GM21619 (cell line): ENCODE results near the gene COPS9.
A peak's percentile ranks its signal among the peaks of the same experiment; 100 is the strongest.

Experiments
- ATAC-seq: cut with Tn5 transposase; IDR thresholded peaks from one replicate; pipeline ENCODE4 v1.9.1; 2021; ENCODE audit not compliant: unreplicated experiment

COPS9 gene

DNA sequence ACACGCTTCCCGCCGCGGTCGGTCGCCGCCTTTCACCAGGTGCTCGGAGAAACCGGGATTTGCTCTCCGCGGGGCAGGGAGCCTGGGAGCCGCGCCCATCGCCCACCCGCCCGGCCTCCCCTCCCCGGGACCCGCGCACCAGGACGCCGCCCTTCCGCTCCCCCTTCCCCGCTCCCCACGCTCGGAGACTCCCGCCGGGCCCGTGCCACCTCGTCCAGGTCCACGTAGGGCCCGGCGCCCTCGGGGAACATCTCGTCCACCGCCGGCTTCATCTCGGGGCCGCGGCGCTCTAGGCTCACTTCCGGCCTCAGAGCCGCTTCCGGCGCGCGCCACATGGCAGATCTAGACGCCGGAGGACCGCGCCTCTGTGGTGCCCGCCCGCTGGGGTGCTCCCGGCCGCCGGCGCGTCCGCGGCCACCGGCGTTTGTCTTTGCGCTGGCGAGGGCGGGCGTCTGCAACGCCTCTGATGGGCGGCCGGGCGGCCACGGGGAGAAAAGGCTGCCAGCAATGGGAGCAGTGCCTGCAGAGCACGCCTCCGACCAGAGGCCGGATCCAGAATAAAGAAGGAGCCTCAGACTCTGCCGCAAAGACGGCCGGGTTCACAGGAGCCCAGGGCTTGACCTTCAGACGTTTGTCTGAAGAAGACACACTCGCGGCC lies at the start of gene COPS9:
COPS9 (minus strand) TSS at position 293 of the 658 bp plus-strand sequence; CDS start at position 272, 21 bp downstream.
- peak; percentile 97 for ATAC-seq

DNA sequence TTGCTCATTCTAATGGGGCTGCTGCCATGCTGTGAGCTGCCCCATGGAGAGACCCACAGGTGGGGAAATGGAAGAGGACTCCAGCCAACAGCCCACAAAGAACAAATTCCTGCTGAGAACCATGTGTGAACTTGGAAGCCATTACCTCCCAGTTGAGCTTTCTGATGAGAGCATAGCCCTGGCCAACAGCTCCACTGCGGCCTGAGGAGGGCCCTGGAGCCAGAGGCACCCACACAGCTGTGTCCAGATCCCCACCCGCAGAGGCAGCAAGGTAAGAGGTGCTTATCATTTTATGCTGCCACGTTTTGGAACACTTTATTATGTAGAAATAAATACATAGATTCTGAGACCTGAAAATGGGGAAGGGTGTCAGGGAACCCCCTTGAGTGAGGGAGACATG lies 48.6 kb upstream of the COPS9 start:
- no peak for ATAC-seq

DNA sequence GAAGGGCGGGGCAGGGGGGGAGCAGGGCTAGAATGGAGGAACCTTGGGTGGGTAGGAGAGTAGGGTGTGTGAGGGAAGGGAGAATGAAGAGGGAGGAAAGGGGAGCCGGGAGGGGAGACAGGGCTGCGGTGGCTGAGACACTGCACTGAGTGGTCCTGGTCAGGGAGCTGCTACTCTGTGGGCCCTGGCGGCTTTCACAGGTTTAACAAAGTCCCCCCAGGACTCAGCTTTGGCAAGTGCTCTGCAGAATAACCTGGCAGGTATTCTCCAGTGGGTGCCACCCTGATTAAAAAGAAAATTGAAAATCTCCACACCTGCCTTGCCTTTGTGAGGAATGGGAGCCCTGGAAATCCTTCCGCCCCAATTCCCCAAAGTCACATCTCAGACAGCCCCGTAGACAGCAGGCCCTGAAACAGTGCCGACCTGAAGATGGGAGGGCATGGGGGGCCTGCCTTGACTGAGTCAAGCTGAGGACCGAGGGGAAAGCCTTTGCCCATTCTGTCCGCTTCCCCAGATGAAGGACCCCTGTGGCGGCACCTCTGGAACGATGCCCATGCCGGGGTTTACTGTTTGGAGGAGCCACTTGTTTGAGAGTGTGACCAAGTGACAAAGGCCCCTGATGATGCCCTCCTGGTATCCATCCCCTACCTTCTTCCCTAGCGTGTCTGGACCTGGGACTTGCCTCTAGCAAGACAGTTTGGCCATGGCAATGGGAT lies 47.9 kb upstream of the COPS9 start:
- ATAC-seq, result no peak

DNA sequence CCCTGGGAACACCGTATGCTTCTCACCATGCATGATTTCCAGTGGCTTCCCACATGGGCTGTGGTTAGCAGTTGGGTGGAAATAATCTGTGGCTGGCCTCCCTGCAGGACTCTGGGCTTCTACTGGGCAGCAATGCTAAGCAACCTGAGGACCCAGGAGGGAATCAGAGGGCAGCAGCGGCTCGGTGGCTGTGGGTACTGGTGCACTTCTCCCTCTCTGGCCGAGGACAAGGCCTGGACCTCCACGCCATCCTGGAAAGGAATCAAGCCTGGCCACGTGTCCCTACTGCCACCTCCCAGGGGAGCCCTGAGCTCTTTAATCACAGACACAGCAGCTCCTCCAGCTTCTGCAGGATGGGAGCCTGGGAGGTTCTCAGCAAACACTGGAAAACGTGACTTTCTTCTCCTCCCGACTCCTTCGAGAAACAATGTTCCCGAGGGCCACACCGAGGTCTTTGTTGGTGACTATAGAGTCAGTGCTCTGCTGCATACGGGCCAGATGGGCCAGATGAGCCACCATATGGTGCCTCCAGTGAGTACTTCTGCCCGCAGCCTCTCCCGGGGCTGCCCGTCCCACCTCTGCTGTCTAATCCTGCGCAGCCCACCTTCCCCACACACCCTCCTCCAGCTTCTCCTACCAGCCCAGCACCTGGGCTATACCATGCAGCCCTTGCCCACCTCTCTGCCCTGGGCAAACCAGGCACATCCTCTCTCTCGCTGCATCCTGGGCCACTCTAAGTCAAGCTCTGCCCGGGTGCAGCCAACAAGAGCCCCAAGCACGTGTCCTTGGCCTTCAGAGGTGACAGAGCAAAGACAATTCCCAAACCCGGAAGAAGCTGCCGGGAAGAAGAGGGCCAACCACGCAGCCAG lies 47.1 kb upstream of the COPS9 start:
- no peak for ATAC-seq

DNA sequence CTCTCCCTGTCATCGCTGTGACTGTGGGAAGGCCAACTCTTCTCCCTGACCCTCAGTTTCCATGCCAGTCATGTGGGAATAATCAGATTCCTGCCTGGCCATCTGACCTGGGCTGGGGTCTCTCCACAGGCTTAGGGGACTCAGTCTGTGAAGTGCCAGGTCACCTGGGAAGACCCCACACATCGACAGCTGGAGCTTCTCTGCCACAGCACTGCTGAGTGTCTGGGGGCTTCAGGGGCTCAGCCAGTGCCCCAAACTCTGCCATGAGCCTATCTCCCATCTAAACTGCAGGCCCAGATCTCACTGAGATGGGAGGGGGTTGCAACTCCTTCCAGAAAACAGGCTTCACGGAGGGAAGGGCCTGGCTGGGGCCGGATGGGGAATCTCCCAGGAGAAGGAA lies 46.4 kb upstream of the COPS9 start:
- no peak for ATAC-seq

DNA sequence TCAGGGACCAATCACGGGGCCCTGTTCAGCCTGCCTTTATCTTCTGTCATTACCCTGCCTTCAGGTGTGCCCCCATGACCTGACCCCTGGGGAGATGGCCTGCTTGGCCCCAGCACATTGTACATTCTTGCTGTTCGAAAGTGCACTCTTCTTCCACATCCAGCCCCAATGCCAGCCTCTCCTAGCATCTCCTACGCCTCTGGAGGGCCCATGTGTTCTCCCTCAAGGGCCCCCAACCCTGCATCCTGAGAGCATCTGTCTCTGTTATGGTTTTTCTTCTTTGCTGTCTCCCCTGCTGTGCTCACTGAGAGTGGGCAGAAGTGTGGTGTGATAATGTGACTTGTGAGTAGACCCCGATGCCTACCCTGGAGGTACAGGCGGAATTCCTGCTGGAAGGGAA lies 45.9 kb upstream of the COPS9 start:
- no peak for ATAC-seq

DNA sequence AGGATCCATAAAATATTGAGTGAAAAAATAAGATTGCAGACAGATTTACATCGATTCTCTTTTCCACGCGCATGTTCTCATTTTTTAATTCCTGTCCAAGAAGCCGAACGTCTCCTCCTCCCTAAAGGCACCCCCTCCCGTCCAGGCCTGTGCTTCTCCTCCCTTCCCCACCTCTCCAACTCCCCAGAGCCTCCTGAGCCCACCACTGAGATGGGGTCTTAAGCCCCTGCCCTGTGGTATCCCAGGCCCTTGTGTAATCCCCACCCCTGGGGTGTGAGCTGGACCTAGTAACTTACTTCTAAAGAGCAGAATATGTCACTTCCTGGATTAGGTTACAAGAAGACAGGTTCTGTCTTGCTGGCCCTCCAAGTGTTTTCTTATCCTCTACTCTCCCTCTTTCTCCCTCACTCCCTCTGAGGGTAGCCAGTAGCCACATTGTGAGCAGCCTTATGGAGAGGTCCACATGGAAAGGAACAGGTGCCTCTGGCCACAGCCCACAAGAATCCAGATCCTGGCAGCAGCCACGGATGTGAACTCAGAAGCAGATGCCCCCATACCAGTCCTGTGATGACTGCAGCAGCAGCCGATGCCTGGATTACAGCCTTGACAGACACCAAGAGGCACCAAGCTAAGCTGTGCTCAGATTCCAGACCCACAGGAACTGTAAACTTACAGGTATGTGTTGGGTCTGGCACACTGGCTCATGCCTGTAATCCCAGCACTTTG lies 44.0 kb upstream of the COPS9 start:
- ATAC-seq, result no peak

DNA sequence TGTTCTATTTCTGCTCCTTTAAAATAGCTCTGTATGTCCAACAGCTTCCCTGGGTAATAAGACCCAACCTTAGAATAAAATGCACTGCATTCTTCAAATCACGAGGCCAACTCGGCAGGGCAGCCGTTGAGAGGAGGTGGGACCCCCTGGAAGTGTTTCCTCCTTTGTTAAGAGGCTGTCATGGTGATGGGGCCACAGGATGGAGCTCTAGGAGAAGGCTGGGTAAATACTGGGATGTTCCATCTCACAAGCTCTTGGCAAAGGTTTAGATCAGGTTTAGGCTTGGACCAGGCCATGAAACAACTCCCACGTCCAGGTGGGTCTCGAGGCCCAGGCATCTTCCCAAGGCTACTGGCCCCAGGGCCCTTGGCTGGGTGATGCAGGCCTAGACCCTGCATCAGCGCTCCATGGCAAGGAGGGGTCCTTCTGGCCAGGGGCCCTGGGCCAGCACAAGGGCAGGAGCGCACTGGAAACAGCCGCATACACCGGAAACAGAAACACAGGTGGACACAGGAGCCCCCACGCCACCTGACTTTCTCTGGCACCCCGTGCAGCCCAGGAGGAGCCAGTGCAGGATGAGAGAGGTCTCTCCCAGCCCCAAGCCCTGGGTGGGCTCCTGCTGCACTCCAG lies 43.2 kb upstream of the COPS9 start:
- no peak for ATAC-seq

DNA sequence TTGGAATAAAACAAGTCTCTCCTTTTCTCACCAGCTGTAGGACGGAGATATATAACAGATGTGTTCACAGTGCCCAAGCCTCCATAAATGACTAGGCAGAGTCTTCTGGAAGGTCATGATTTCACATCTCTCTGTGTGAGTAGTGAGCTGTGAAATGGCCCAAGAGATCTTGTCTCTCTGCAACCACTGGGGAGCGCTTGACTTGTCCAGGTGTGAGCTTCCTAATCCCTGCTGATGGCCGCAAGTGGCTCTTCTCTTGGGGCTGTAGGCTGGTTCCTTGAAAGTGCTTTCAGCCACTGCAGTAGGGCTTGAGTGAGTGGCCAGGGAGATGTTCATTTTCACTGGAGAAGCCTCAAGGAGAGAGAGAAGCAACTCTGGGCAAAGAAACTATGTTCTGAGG lies 42.5 kb upstream of the COPS9 start:
- ATAC-seq, result no peak

DNA sequence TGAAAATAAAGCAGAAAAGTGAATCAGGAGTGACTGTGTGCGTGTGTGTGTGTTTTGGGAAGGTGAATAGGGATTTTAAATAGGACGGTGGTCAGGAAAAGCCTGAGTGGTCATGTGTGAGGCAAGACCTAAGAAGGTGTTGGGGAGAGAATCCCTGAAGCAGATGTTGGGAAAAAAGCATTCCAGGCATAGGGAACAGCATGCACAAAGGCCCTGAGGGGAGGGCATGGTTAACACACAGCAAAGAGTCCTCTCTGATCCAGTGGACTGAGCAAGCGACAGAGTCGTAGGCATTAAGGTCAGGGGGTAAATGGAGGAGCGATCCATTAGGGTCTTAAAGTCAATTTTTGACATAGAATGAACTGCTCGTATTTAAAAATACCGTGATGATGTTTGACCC lies 38.4 kb upstream of the COPS9 start:
- no peak for ATAC-seq

DNA sequence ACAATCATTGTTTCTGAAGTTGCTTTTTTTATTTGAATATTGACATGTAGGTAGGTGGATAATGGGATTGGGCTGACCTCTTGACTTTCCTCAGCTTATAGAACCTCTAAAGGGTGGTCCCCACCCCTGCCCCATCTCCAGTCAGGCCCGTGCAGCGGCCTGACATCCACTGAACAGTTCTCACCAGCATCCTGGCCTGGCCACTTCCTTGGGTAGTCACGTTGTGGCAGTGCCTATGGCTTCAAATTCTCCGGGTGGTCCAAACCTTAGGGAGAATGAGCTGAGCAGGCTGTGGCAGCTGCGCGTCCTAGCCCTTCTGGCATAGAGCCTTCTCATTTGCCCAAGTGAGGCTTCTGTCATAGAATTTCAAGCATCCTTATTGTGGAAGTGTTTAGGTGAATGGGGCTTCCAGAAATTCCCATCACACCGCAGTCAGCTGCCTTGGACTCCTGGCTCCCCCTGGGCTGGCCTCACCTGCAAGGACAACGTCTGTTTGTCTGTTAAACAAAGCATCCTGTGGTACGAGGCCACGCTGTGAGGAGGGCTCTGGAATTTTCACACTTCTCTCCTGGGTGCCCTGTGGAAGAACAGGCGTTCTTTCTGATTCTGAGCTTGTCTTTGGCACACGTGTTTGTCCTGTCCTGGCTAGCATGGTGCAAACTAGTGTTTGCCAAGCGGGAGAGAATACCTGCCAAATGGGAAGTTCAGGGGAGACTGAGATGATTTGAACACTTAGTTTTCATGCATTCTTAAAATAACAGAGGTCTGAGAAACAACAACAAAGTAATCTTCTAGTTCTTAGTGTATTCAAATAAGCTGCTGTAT lies 36.2 kb upstream of the COPS9 start:
- no peak for ATAC-seq

DNA sequence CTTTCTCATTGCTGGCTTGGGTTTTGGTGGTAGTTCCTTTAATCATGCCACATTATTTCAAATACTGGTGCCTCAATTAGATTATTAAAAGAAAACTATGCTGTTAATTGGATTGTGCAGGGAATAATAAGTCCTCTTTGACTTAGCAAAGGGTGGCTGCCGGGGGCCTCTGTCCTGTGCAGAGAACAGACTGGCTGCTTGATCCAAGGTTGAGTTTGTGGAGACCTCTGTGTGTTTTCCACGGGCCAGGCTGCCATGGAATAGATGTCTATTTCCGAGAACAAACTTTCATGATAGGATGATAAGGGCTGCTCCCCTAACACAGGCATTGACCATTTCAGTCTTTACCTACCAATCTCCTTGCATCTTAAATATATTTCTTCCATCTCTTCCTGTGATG lies 34.8 kb upstream of the COPS9 start:
- ATAC-seq, result no peak

DNA sequence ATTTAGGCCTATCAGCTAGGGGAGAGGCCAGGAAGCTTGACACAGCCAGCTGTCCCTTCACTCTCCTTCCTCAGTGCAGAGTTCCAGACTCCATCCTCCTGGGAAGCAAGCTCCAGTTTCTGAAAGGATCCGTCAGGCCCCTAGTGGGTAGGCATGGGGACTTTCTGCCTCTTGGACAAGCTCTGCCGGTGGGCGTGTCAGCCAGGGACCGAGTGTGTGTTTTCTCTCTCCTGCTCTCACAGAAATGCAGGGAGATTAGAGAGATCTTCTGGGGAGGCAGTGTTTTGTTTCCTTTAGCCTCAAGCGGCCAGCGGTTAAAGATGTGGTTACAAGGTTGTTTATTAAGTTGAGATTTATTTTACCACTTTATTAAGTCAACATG lies 34.2 kb upstream of the COPS9 start:
- ATAC-seq, result no peak

DNA sequence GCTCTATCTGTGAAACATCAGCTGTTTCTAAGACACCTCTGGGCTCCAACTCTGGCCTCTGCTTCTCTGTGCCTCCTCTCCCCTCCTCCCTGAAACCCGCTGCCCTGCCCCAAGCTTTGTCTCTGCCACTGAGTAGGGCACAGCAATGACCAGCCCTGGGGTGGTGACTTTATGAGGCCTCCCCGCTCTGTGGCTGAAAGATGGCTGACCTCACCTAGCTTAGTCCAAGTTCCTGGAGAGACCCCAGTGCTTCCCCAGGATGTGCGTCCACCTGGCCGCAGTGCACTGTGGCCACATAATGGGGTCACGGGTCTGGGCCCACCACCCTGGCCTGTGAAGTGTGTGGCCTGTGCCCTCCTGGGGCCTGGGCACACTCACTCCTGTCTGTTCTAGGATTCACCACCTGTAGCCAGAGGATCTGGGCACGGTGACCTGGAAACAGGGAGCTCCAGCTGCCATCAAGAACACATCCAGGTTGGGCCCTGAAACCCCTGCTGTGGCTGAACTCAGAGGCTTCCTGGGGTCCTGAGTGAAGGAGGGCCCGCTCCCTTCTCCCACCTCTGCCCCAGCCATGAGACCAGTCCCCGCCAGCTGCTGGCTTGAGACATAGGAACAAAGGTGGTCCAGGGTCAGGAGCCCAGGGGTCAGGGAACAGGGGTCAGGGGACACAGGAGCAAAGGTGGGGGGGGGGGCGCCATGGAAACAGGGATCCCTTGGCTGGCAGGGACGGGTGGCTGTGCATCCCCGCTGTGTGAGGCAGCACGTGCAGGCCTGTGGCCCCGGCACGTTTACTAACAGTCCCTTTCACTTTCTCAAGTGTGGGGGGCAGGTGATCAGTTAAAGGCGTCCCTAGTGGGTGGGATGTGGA lies 33.6 kb upstream of the COPS9 start:
- no peak for ATAC-seq

DNA sequence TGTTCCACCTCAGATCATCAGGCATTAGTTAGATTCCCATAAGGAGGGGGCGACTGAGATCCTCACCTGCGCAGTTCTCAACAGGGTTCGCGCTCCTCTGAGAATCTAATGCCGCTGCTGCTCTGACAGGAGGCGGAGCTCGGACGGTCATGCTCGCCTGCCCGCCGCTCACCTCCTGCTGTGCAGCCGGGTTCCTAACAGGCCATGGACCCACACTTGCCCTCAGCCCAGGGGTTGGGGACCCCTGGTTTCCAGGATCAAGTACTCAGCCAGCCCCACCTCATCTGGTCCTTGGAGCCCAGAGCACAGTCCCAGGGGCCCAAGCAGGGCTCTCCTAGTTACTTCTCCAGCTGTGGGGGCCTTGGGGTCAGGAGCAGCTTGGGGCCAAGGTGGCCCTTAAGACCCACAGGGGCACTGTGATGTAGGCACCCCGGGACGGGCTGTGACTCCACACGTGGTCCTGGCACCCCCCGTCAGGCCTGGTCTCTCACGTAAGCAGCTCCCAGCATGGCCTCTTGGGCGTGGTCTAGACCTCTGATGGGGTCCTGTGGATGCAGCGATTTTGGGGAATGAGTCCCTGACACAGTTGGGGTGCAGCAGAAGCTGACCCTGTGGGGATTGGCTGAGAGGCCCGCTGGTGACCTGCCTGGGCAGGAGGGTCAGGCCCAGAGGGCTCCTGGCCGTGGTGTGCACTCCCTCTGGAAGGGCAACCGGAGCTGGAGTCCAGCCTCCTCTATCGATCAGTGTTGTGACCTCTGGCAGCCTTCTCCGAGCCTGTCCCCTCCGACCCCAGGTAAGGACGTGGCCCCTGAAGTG lies 32.6 kb upstream of the COPS9 start:
- no peak for ATAC-seq

DNA sequence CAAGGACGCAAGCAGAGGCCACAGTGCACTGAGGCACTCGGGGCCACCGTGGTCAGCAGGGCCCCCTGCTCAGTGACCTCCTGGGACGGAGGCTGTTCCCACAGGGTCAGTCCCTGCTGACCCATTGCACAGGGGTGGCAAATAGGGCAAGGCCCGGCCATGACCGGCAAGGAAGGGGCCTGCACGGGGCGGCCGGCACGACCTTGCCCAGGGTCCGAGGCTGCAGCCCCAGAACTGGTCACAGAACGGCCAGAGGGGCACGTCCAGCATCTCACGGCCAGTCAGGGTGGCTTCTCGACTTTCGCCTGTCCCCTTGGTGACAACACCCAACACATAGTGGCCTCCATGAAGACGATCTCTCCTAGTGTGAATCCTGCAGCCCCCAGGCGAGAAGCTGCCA lies 31.9 kb upstream of the COPS9 start:
- ATAC-seq, result no peak

DNA sequence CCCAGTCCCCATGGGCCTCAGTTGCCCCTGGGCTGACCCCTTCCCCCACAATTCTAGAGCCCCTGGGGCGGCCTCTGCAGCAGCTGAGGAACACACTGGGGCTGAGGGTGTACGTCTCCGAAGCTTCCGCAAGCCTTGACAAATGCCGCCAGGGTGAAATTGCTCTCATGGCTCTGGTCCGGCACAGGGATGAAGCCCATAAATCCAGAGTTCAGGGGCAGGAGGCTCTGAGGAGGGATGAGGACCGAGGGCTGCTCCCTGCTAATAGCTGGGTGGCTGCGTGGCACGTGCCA lies 31.4 kb upstream of the COPS9 start:
- ATAC-seq, result no peak
